Testis (tissue), 3 donors: Measurements from ENCODE around the gene DRC3. TPM values are rescaled to one million over a fixed set of nuclear protein-coding genes. Genes with fewer than 3 reads are reported as not detected.

ENCODE experiments used
- DNase-seq: peaks from one replicate; pipeline ENCODE4 v3.0.0-alpha.2; 2019
- H3K27ac ChIP-seq, 2 donors: fragments of 200-600 bp; sonication (generic); one replicate each; pipeline ENCODE4 v1.5.1; 2019
- H3K27me3 ChIP-seq: fragments of 200-600 bp; sonication (generic); one replicate; pipeline ENCODE4 v1.5.1; 2019
- H3K36me3 ChIP-seq: fragments of 200-600 bp; sonication (generic); one replicate; pipeline ENCODE4 v1.5.1; 2017; ENCODE audit warnings: low read depth; ENCODE audit errors: missing control alignments
- H3K4me1 ChIP-seq: fragments of 200-600 bp; sonication (generic); one replicate; pipeline ENCODE4 v1.5.1; 2019
- H3K4me3 ChIP-seq, 2 donors: fragments of 200-600 bp; sonication (generic); one replicate each; pipeline ENCODE4 v1.5.1; 2017 to 2019
- H3K9me3 ChIP-seq: fragments of 200-600 bp; sonication (generic); one replicate; pipeline ENCODE4 v1.5.1; 2017
- POLR2A ChIP-seq: fragments of 450-650 bp; IDR thresholded peaks from one replicate; pipeline ENCODE4 v1.6.1; 2017; ENCODE audit warnings: antibody characterized with exemption, mild to moderate bottlenecking, moderate library complexity
- WGBS, 2 donors: methylation state at CpG; one replicate each; pipeline ENCODE4 v1.1.5; 2018; 5-methylcytosine and 5-hydroxymethylcytosine counted together
- intact Hi-C: fragments of 100-400 bp; cut with DNase I; formaldehyde crosslinking; loops from one replicate; pipeline ENCODE4 v1.15.1; 2023; ENCODE audit warnings: low total_unique reads
- polyA plus RNA-seq: library from polyadenylated mRNA; stranded (reverse); fragments of 350-450 nt; fragmentation: Illumina TruSeq; extraction: RNeasy Lipid Tissue Mini Kit (QIAGEN cat#74804); gene quantifications from one replicate; pipeline ENCODE4 v1.2.3, GENCODE V29; 2014; ENCODE audit warnings: low read depth, low replicate concordance; ENCODE audit not compliant: insufficient read depth
- total RNA-seq, 2 donors: library from RNA; depleted of rRNA; stranded (reverse); fragments of >200 nt; gene quantifications; one replicate each; pipeline ENCODE4 v1.2.3, GENCODE V29; 2016
- TF ChIP-seq, protein P1 (sequence below), 3 experiments: fragments of 450-650 bp in 2 of 3; fragments of 200-600 bp in 1 of 3; sonication (generic) in 1 of 3; IDR thresholded peaks; one replicate each; pipeline ENCODE4 v1.5.1; 2016 to 2019; ENCODE audit warnings: antibody characterized with exemption in 3 of 3, mild to moderate bottlenecking in 2 of 3, moderate library complexity in 1 of 3

DRC3 gene
- total and polyA plus RNA-seq, 3 donors from 2014 or later: 21.6 to 57.4 (median 22.1) TPM

DNA sequence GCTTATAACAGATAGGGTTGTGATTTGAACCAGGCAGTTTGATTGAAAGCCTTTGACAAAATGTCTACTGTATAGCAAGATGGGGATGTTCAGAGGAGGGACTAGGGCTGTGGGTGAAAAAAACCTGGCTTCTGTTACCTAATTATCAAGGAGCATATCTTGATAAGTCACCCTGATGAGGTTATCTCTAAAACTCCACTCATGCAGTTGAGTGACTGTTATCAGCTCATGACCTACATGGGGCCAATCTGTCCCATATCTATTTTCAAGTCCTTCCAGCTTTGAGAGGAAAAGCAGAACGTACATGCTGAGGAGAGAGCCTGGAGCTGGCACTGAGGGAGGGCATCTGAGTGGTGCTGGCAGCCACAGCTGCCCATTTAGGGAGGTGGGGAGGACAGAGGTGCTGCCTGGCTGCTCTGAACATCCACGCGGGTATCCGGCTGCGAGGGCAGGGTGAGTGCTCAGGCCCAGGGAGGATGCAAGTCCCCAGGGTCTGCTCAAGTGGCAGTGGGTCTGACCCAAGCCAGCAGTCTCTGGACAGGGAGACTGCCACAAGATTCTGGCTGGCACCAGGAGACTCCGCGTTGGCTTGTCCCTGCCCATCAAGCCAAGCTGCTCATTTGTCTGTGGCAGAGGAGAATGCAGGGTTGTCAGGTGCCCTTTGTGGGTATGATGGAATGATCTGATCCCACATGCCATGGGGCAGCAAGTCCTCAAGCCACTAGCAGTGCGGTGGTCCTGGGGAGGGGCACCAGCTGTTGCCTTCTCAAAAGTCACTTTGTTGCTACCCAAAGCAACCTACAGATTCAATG, 37.2 kb downstream of the DRC3 start:
- TF ChIP-seq, protein P1, sequence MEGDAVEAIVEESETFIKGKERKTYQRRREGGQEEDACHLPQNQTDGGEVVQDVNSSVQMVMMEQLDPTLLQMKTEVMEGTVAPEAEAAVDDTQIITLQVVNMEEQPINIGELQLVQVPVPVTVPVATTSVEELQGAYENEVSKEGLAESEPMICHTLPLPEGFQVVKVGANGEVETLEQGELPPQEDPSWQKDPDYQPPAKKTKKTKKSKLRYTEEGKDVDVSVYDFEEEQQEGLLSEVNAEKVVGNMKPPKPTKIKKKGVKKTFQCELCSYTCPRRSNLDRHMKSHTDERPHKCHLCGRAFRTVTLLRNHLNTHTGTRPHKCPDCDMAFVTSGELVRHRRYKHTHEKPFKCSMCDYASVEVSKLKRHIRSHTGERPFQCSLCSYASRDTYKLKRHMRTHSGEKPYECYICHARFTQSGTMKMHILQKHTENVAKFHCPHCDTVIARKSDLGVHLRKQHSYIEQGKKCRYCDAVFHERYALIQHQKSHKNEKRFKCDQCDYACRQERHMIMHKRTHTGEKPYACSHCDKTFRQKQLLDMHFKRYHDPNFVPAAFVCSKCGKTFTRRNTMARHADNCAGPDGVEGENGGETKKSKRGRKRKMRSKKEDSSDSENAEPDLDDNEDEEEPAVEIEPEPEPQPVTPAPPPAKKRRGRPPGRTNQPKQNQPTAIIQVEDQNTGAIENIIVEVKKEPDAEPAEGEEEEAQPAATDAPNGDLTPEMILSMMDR (IDR thresholded peaks at IDR 0.05): no peak
- TF ChIP-seq POLR2A: no peak
- intact Hi-C loops: no loop called here
- WGBS, 2 donors: 79 to 90% methylated on average over 6 to 8 of the region's 8 CpGs
- no peaks in the 10 kb centered on the region for H3K27me3 ChIP-seq
- H3K27ac ChIP-seq: no peak overlapping the region
- no peak overlapping the region for H3K4me3 ChIP-seq
- no peaks in the 10 kb centered on the region for H3K36me3 ChIP-seq
- no peak for DNase-seq
- no peaks in the 10 kb centered on the region for H3K4me1 ChIP-seq
- no peaks in the 10 kb centered on the region for H3K9me3 ChIP-seq

DNA sequence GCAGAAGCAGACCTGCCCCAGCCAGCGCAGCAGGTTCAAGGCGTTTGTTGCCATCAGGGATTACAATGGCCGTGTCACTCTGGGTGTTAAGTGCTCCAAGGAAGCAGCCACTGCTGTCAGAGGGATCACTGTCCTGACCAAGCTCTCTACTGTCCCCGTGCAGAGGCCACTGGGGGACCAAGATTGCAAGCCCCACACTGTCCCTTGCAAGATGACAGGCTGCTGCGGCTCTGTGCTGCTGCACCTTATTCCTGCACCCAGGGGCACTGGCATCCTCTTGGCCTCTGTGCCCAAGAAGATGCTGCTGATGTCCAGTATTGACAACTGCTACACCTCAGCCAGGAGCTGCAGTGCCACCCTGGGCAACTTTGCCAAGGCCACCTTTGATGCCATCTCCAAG, 38.6 kb downstream of the DRC3 start:
- H3K4me3 ChIP-seq: no peak overlapping the region
- DNase-seq: no peak
- no peaks in the 10 kb centered on the region for H3K27me3 ChIP-seq
- intact Hi-C loops: no loop called here
- 92 to 100% methylated on average over 3 to 5 of the region's 5 CpGs for WGBS, 2 donors
- H3K4me1 ChIP-seq: no peaks in the 10 kb centered on the region
- no peaks in the 10 kb centered on the region for H3K9me3 ChIP-seq
- H3K27ac ChIP-seq: no peak overlapping the region
- no peaks in the 10 kb centered on the region for H3K36me3 ChIP-seq
- TF ChIP-seq, protein P1 (IDR thresholded peaks at IDR 0.05): no peak
- no peak for TF ChIP-seq POLR2A

- TF ChIP-seq, protein P1 (IDR thresholded peaks at IDR 0.05): no peak
- TF ChIP-seq POLR2A: no peak
- H3K27ac ChIP-seq: no peak overlapping the region
- WGBS, 2 donors: 95 to 98% methylated on average over 6 of the region's 6 CpGs
Measured at GRCh38 chr17:18014006-18014405, 41.3 kb downstream of the DRC3 start.

DNA sequence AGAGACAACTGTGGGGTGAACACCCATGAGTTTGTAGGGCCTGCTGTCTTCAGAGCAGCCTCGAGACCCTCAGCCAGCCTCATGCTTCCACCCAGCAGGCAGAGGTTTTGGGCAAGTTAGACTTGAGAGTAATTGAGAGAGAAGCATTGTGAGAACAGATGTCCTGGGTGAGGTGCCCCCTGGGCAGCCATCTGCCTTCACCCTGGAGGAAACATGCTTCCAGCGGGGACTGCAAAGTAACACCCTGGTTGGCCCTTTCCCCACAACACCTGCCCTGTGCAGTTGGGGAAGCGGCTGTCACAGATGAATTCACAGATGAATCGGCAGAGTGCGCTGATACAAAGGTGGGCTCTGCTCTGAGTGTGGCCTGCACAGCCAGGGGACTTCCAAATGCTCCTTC, 42.9 kb downstream of the DRC3 start:
- 94 to 95% methylated on average over 4 to 5 of the region's 5 CpGs for WGBS, 2 donors
- Histone ChIP-seq H3K4me1 (peaks cover 22% of the 10 kb centered on the region), H3K27me3 (no peaks in the 10 kb centered on the region), H3K36me3 (no peaks in the 10 kb centered on the region), H3K9me3 (no peaks in the 10 kb centered on the region), H3K4me3 (no peak overlapping the region), H3K27ac (no peak overlapping the region)
- intact Hi-C loops: no loop called here
- TF ChIP-seq, protein P1 (IDR thresholded peaks at IDR 0.05): no peak
- TF ChIP-seq POLR2A: no peak
- DNase-seq: no peak

More at GRCh38 chr17:18014006-18014405, 41.3 kb downstream of the DRC3 start:
- no peaks in the 10 kb centered on the region for H3K9me3 ChIP-seq
- H3K27me3 ChIP-seq: no peaks in the 10 kb centered on the region
- no peak for DNase-seq
- peaks cover 12% of the 10 kb centered on the region for H3K4me1 ChIP-seq
- no peak overlapping the region for H3K4me3 ChIP-seq
- intact Hi-C loops: no loop called here
- no peaks in the 10 kb centered on the region for H3K36me3 ChIP-seq

GRCh38 chr17:18016426-18016825, 43.8 kb downstream of the DRC3 start:
- Histone ChIP-seq H3K27me3 (no peaks in the 10 kb centered on the region), H3K27ac (no peak overlapping the region), H3K36me3 (no peaks in the 10 kb centered on the region), H3K4me1 (peaks cover 22% of the 10 kb centered on the region), H3K9me3 (no peaks in the 10 kb centered on the region), H3K4me3 (no peak overlapping the region)
- WGBS, 2 donors: 95 to 96% methylated on average over 12 of the region's 12 CpGs
- no peak for DNase-seq
- TF ChIP-seq, protein P1 (IDR thresholded peaks at IDR 0.05): no peak
- intact Hi-C loops: no loop called here
